UCSD-AML1 (cell line): ENCODE measurements around the gene ANKRD20A1.
"Not testable (repeated sequence)": the region's sequence is repeated elsewhere in the genome, so short reads cannot be mapped to it uniquely, and the experiment has no call there.

Experiments used
- DNase-seq: peaks from one replicate; lab custom pipeline; 2025; ENCODE audit not compliant: unreplicated experiment; lab: John Stamatoyannopoulos, UW

The ANKRD20A1 gene

DNA sequence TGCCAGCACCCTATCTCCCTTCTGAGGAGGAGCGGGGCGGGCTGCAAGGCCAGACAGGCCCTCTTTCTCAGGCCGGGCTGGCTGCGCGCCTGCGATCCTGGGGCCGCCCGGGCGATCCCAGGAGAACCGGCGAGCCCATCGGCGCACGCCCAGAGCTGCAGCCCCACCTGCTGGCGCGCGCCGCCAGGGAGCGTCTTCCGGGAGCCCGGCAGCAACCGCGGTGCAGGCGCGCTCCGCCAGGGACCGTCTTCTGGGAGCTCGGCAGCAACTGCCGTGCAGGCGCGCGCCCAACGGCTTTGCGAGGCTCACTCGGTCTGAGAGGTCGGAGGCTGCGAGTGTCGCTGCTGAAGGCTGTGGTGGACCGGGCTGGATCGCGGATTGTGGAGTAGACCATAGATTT lies at the start of gene ANKRD20A1:
Gene ANKRD20A1 (plus strand): TSS at position 61 of the 400 bp plus-strand sequence. CDS start 496 bp downstream, outside the sequence.
- DNase-seq = not testable (repeated sequence)

DNA sequence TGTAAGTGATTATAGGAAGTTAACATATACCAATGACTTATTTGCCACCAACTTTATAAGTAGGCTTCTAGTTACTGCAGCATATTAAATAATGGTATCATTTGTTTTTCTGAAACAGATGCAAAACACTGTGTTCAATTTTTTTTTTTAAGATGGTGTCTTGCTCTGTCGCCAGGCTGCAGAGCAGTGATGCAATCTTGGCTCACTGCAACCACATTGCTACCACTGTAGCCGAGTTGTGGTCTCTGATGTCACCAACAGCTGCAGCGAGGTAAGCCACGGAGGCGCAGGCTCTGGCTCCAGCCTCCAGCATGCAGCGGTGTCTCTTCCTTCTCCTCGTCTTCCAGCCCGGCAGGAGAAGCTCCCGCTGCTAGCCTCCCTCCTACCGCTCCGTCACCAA lies 26.6 kb upstream of the ANKRD20A1 start:
- not testable (repeated sequence) for DNase-seq
